ENCODE measurements around the gene SFMBT1. TPM values are rescaled to one million over a fixed set of nuclear protein-coding genes. Genes with fewer than 3 reads are reported as not detected.

SFMBT1 gene
- polyA plus RNA-seq, 3 donors, result 0.61 to 2.7 (median 0.91) TPM

GRCh38 chr3:52886049-52886730 lies 159.7 kb downstream of the SFMBT1 start:
- Histone ChIP-seq H3K27ac (ENCODE audit: low read depth in 1 of 2, low read length in 2 of 2) (no peak overlapping the region), H4K20me1 (ENCODE audit: insufficient read depth, low read length) (peaks cover 85% of the 10 kb centered on the region), H3K4me2 (replicated peaks; ENCODE audit: extremely low read depth, low read length, poor library complexity, severe bottlenecking) (no peak overlapping the region), H3K27me3 (ENCODE audit: control insufficient read depth in 2 of 2, insufficient read depth in 2 of 2, low read length in 2 of 2) (no peaks in the 10 kb centered on the region), H3K9me3 (replicated peaks in 1 of 2; ENCODE audit: control insufficient read depth in 1 of 2, insufficient read depth in 1 of 2, low read length in 2 of 2) (peaks cover 0 to 6% of the 10 kb centered on the region in 2 donors), H3K4me1 (ENCODE audit: control insufficient read depth in 1 of 2, insufficient read depth in 2 of 2, low read length in 2 of 2) (peaks cover 10 to 11% of the 10 kb centered on the region in 2 donors), H3K9ac (ENCODE audit: insufficient read depth, low read length, poor library complexity, severe bottlenecking) (no peak overlapping the region), H2AFZ (ENCODE audit: insufficient read depth, low read depth, low read length, poor library complexity, severe bottlenecking) (no peak overlapping the region), H3K36me3 (replicated peaks in 1 of 2; ENCODE audit: control insufficient read depth in 1 of 2, insufficient read depth in 2 of 2, low read length in 2 of 2) (peaks cover 5 to 47% of the 10 kb centered on the region in 2 donors), H3K4me3 (replicated peaks in 1 of 3; ENCODE audit: low read depth in 2 of 3, low read length in 3 of 3) (no peak overlapping the region), H3K79me2 (ENCODE audit: insufficient read depth, low read length) (peaks cover 65% of the 10 kb centered on the region)
- no peaks in the 10 kb centered on the region for H3K27me3 Mint-ChIP-seq (ENCODE audit: low read depth in 3 of 3)
- H3K36me3 Mint-ChIP-seq, result peaks cover 40 to 49% of the 10 kb centered on the region in 2 donors
- H3K4me3 Mint-ChIP-seq, result no peak overlapping the region
- H3K9me3 Mint-ChIP-seq, result peaks cover 0 to 13% (median 4%) of the 10 kb centered on the region in 7 donors
- H3K27ac Mint-ChIP-seq, result no peak overlapping the region
- peaks cover 10% of the 10 kb centered on the region for H3K4me1 Mint-ChIP-seq
- 89% methylated on average over 3 of the region's 5 CpGs for WGBS (ENCODE audit: insufficient coverage)
- no peak for DNase-seq
- no peak for TF ChIP-seq CTCF (IDR thresholded peaks at IDR 0.05)
- intact Hi-C loops (cut with micrococcal nuclease), result no loop called here

- H3K4me3 ChIP-seq (replicated peaks in 1 of 3; ENCODE audit: low read depth in 2 of 3, low read length in 3 of 3), result no peak overlapping the region
- H3K4me1 ChIP-seq (ENCODE audit: control insufficient read depth in 1 of 2, insufficient read depth in 2 of 2, low read length in 2 of 2), result no peaks in the 10 kb centered on the region
- TF ChIP-seq CTCF (IDR thresholded peaks at IDR 0.05), result no peak
- peak overlapping the region in 1 of 7 donors; percentile 44 for H3K27ac Mint-ChIP-seq
- H3K27ac ChIP-seq (ENCODE audit: low read depth in 1 of 2, low read length in 2 of 2), result no peak overlapping the region
- H3K27me3 ChIP-seq (ENCODE audit: control insufficient read depth in 2 of 2, insufficient read depth in 2 of 2, low read length in 2 of 2), result no peaks in the 10 kb centered on the region
- H4K20me1 ChIP-seq (ENCODE audit: insufficient read depth, low read length), result peaks cover 86% of the 10 kb centered on the region
- peaks cover 0 to 6% of the 10 kb centered on the region in 2 donors for H3K9me3 ChIP-seq (replicated peaks in 1 of 2; ENCODE audit: control insufficient read depth in 1 of 2, insufficient read depth in 1 of 2, low read length in 2 of 2)
- peaks cover 53% of the 10 kb centered on the region for H3K79me2 ChIP-seq (ENCODE audit: insufficient read depth, low read length)
- intact Hi-C loops (cut with micrococcal nuclease), result no loop called here
- H2AFZ ChIP-seq (ENCODE audit: insufficient read depth, low read depth, low read length, poor library complexity, severe bottlenecking), result no peak overlapping the region
- no peak overlapping the region for H3K4me3 Mint-ChIP-seq
- H3K4me1 Mint-ChIP-seq, result peaks cover 2% of the 10 kb centered on the region
- H3K9ac ChIP-seq (ENCODE audit: insufficient read depth, low read length, poor library complexity, severe bottlenecking), result no peak overlapping the region
- peaks cover 12 to 53% of the 10 kb centered on the region in 2 donors for H3K36me3 ChIP-seq (replicated peaks in 1 of 2; ENCODE audit: control insufficient read depth in 1 of 2, insufficient read depth in 2 of 2, low read length in 2 of 2)
- DNase-seq, result no peak
- no peaks in the 10 kb centered on the region for H3K27me3 Mint-ChIP-seq (ENCODE audit: low read depth in 3 of 3)
- H3K36me3 Mint-ChIP-seq, result peaks cover 46 to 60% of the 10 kb centered on the region in 2 donors
- peaks cover 0 to 13% (median 4%) of the 10 kb centered on the region in 7 donors for H3K9me3 Mint-ChIP-seq
- no peak overlapping the region for H3K4me2 ChIP-seq (replicated peaks; ENCODE audit: extremely low read depth, low read length, poor library complexity, severe bottlenecking)
- 93% methylated on average over 2 of the region's 4 CpGs for WGBS (ENCODE audit: insufficient coverage)
These were observed 163.5 kb downstream of the SFMBT1 start for GRCh38 chr3:52882377-52882776.
